ENCODE data around the gene STX5. TPM values are rescaled to one million over a fixed set of nuclear protein-coding genes. Genes with fewer than 3 reads are reported as not detected.
"Not testable (repeated sequence)": the region's sequence is repeated elsewhere in the genome, so short reads cannot be mapped to it uniquely, and the experiment has no call there.

Gene STX5
- total RNA-seq, 1 experiment from 2014 or later: 80.6 TPM

- DNase-seq (ENCODE audit: low spot score): peak; percentile 99
Observed at GRCh38 chr11:62787005-62787759, 44.7 kb downstream of the STX5 start, which contains the start of gene TMEM179B. TSS of gene TMEM179B (plus strand) at chr11:62787402. CDS start at chr11:62787432, 30 bp downstream.

DNA sequence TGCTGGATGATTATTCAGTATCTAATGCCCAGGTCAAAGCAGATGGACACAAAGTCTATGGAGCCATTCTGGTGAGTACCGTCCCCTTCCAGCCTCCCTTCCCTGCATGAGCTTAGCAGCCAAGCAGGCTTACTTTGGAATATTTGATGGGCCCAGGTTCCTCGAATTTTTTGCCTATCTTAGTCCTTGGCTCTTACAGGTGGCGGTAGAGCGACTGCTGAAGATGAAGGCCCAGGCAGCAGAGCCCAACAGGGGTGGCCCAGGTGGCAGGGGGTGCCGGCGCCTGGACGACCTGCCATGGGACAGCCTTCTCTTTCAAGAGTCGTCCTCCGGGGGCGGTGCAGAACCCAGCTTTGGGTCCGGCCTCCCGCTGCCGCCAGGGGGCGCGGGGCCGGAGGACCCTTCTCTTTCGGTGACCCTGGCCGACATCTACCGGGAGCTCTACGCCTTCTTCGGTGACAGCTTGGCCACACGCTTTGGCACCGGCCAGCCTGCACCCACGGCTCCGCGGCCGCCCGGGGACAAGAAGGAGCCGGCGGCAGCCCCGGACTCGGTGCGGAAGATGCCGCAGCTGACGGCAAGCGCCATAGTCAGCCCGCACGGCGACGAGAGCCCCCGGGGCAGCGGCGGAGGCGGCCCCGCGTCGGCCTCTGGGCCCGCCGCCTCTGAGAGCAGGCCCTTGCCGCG is 45.4 kb downstream of the STX5 start:
- peak; percentile 94 for DNase-seq (ENCODE audit: low spot score)

DNA sequence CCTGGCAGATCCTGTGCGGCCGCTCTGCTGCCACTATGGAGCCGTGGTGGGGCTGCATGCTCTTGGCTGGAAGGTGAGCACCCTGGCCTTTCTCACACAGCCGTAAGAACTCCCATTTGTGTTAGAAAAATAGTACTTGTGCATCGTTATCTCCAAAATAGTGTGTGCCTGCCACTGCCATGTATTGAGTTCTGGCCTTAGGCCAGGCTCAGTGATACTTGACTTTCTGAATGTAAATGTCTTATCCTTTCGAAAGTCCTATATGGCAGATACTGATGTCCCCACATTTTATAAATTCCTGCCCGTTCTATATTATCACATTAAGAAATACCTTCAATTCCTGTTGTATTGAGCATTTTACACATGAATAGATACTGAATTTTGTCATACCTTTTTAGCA is 49.1 kb downstream of the STX5 start:
- DNase-seq (ENCODE audit: low spot score): no peak

DNA sequence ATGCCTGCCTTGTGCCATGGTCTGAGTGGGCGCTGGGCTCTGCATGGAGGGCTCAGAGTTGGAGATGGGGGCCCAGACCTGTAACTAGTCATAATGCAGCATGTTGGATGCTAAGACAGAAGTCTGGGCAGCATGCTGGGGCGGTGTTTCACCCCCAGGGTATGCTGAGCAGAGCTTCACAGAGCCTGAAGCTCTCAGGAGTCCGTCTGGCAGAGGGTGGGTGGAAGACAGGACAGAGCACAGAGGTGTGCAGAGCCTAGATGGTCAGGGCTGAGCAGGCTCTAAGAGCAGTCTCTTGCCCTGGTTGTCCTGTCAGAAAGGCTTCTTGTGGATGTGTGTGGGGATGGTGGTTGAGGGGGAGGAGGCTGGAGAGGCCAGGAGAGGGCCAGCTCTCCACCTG is 53.4 kb downstream of the STX5 start:
- no peak for DNase-seq (ENCODE audit: low spot score)

DNA sequence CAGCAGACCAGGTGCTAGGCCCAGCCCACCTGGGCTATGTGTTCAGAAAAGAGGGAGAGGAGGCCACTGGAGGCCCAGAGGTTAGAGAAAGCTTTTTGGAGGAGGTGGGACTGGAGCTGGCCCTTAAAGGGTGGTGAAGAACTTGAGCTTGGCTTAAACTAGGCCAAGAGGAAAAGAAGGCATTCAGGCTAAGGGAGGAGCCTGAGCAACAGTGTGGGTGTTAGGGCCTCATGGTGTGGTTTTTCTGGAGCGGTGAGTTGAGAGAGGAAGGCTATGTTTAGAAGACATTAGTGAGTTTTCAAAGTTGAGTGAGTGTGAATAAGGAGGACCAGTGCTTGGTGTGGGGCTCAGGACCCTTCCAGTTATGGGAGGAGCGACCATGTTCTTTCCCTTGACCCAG is 54.5 kb downstream of the STX5 start:
- DNase-seq (ENCODE audit: low spot score): no peak

DNA sequence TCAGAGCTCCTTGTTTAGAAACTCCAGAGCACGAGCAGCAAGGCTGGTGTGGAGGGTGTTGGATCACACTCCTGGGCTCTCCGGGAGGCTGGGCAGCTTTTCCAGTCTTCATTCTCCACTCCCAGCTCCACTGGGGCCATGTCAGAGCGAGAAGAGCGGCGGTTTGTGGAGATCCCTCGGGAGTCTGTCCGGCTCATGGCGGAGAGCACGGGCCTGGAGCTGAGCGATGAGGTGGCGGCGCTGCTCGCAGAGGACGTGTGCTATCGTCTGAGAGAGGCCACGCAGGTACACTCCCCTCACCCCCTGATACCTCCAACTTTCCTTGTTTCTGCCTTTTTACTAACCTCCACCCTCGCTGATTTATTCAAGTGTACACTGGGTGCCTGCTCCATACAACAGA is 56.2 kb downstream of the STX5 start:
- no peak for DNase-seq (ENCODE audit: low spot score)

- no peak for DNase-seq (ENCODE audit: low spot score)
Observed at GRCh38 chr11:62774407-62774806, 57.4 kb downstream of the STX5 start.

DNA sequence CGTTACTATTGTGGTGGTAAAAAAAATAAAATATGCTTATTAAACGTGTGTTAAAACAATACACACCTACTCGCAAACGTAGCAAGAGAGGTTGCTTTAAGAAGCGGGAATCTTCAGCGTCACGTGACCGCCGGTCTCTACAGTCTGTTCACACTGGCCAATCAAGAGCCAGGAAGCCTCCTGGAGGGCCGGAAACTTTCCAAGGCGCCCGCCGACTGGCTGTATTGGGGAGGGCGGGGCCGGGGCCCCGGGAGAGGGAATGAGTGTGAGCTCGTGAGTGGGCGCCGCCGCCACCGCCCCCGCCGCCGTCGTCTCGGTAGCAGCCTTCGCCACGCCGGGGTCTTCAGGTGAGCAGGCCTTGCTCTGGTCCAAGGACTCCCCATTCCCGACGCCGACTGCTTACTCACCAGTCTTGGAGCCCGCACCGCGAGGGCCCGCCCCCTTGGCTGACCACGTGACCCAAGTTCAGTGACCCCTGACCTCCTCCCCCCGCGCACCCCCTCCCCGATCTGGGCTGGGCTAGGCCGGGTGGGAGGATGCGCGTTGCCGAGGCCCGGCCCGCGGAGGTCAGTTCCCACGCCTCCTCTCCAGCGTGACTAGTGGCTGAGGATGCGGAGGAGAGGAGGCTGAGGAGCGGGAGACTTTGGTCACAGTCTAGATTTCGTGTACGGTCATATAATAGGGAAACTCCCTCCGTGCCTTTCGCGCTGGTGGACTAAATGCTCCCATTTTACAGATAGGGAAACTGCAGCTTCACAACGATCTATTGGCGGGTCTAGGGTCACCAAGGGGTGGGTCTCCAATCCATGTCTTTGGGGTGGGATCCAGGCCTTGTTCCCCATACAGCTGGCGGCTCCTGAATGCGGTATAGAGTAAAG is 60.5 kb downstream of the STX5 start, which contains the start of gene TAF6L:
Gene TAF6L (plus strand): TSS at position 253 of the 878 bp plus-strand sequence. CDS start 4,388 bp downstream, outside the sequence.
- DNase-seq (ENCODE audit: low spot score): peak; percentile 100

- no peak for DNase-seq (ENCODE audit: low spot score)
Observed at GRCh38 chr11:62770778-62771143, 61.1 kb downstream of the STX5 start.

GRCh38 chr11:62760867-62761227 is 71.0 kb downstream of the STX5 start:
- DNase-seq (ENCODE audit: low spot score): not testable (repeated sequence)

DNA sequence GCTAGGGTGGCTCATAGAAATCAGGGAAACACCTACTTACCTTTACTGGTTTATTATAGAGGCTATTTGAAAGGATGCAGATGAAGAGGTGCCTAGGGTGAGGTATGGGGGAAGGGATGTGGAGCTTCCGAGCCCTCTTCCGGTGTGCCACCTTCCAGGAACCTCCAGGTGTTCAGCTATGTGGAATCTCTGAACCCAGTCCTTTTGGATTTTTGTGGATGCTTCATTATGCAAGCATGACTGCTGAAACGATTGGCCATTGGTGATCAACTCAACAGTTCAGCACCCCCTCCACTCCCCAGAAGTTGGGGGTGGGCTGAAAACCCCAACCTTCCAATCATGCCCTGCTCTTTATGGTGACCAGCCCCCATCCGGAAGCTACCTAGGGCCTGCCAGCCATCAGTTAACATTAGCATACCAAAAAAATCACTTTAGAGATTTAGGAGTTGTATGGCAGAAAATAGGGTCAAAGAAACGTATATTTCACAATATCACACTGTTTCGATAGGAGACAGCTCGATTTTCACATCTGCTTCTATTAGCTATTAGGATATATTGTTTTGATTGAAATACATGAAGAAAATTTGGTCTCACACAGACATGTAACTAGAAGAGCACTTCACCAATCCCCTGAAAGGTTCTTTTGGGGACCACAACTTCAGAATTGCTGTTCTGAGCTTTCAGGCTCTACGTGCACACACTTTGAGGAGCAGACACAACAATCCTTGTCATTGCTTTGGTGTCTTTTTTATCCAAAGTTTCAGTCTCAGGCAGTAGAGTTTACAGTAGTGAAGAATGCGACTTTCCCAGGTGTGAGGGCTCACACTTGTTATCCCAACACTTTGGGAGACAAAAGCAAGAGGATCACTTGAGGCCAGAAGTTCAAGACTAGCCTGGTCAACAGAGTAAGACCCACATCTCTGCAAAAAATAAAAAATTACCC is 73.7 kb downstream of the STX5 start:
- DNase-seq (ENCODE audit: low spot score): no peak

Small RNAs within 50 kb of the gene (small RNA-seq; reads per million reads assigned to genes)
- gene MIR6514: not detected
- not detected for gene RF00099
- not detected for gene RNU6-118P
- gene SNORD22: not detected
- not detected for gene SNORD26
- gene SNORD27: not detected
- gene SNORD28: not detected
- gene SNORD30: 54.9 reads per million, percentile 96 among the genes with 10 or more reads in this experiment

Other genes with a start within 250 kb of the STX5 start
- gene TUT1, start 240.5 kb downstream of the STX5 start, total RNA-seq (2014; rRNA removed; shearing (Covaris generic)): 19.3 and 25.1 TPM in 2 replicates
- gene MTA2, start 230.2 kb downstream of the STX5 start, total RNA-seq (2014; rRNA removed; shearing (Covaris generic)): 223 and 229 TPM in 2 replicates
- 72.3 and 72.5 TPM in 2 replicates for gene EML3, start 219.3 kb downstream of the STX5 start, total RNA-seq (2014; rRNA removed; shearing (Covaris generic))
- gene ROM1, start 218.8 kb downstream of the STX5 start, total RNA-seq (2014; rRNA removed; shearing (Covaris generic)): 10.9 and 13.6 TPM in 2 replicates
- gene B3GAT3, start 210.1 kb downstream of the STX5 start, total RNA-seq (2014; rRNA removed; shearing (Covaris generic)): 63.1 and 82.8 TPM in 2 replicates
- gene GANAB, start 185.4 kb downstream of the STX5 start, total RNA-seq (2014; rRNA removed; shearing (Covaris generic)): 257 and 314 TPM in 2 replicates
- 44.6 and 47.4 TPM in 2 replicates for gene INTS5, start 178.7 kb downstream of the STX5 start, total RNA-seq (2014; rRNA removed; shearing (Covaris generic))
- 272 and 322 TPM in 2 replicates for gene C11orf98, start 166.8 kb downstream of the STX5 start, total RNA-seq (2014; rRNA removed; shearing (Covaris generic))
- 24.5 and 25.2 TPM in 2 replicates for gene CSKMT, start 166.7 kb downstream of the STX5 start, total RNA-seq (2014; rRNA removed; shearing (Covaris generic))
- gene UQCC3, start 160.4 kb downstream of the STX5 start, total RNA-seq (2014; rRNA removed; shearing (Covaris generic)): 124 and 141 TPM in 2 replicates
- gene LBHD1, start 159.8 kb downstream of the STX5 start, total RNA-seq (2014; rRNA removed; shearing (Covaris generic)): 11.3 and 13.3 TPM in 2 replicates
- gene UBXN1, start 153.0 kb downstream of the STX5 start, total RNA-seq (2014; rRNA removed; shearing (Covaris generic)): 247 and 265 TPM in 2 replicates
- gene LRRN4CL, start 142.5 kb downstream of the STX5 start, total RNA-seq (2014; rRNA removed; shearing (Covaris generic)): 0.50 TPM in 1 of 2 replicates, not detected in the other
- 147 and 161 TPM in 2 replicates for gene BSCL2, start 124.6 kb downstream of the STX5 start, total RNA-seq (2014; rRNA removed; shearing (Covaris generic))
- not detected in 2 replicates for gene GNG3, start 124.4 kb downstream of the STX5 start, total RNA-seq (2014; rRNA removed; shearing (Covaris generic))
- 12.2 and 12.3 TPM in 2 replicates for gene HNRNPUL2, start 104.6 kb downstream of the STX5 start, total RNA-seq (2014; rRNA removed; shearing (Covaris generic))
- gene TTC9C, start 103.6 kb downstream of the STX5 start, total RNA-seq (2014; rRNA removed; shearing (Covaris generic)): 32.4 and 45.5 TPM in 2 replicates
- 10.6 and 13.1 TPM in 2 replicates for gene ZBTB3, start 77.9 kb downstream of the STX5 start, total RNA-seq (2014; rRNA removed; shearing (Covaris generic))
- gene POLR2G, start 70.5 kb downstream of the STX5 start, total RNA-seq (2014; rRNA removed; shearing (Covaris generic)): 138 and 141 TPM in 2 replicates
- gene TAF6L, start 60.7 kb downstream of the STX5 start, total RNA-seq (2014; rRNA removed; shearing (Covaris generic)): 57.9 and 71.7 TPM in 2 replicates
- gene TMEM179B, start 44.6 kb downstream of the STX5 start, total RNA-seq (2014; rRNA removed; shearing (Covaris generic)): 87.6 and 114 TPM in 2 replicates
- gene TMEM223, start 40.0 kb downstream of the STX5 start, total RNA-seq (2014; rRNA removed; shearing (Covaris generic)): 77.3 and 79.3 TPM in 2 replicates
- gene NXF1, start 26.6 kb downstream of the STX5 start, total RNA-seq (2014; rRNA removed; shearing (Covaris generic)): 24.4 and 31.7 TPM in 2 replicates
- gene TEX54, start 790 bp upstream of the STX5 start, total RNA-seq (2014; rRNA removed; shearing (Covaris generic)): 0.61 TPM in 1 of 2 replicates, not detected in the other
- 183 and 191 TPM in 2 replicates for gene WDR74, start 7.5 kb upstream of the STX5 start, total RNA-seq (2014; rRNA removed; shearing (Covaris generic))
- 418 and 438 TPM in 2 replicates for gene SLC3A2, start 48.8 kb upstream of the STX5 start, total RNA-seq (2014; rRNA removed; shearing (Covaris generic))
- 0.18 TPM in 1 of 2 replicates, not detected in the other for gene CHRM1, start 89.3 kb upstream of the STX5 start, total RNA-seq (2014; rRNA removed; shearing (Covaris generic))
- gene SLC22A6, start 152.9 kb upstream of the STX5 start, total RNA-seq (2014; rRNA removed; shearing (Covaris generic)): not detected in 2 replicates
- not detected in 2 replicates for gene SLC22A8, start 183.8 kb upstream of the STX5 start, total RNA-seq (2014; rRNA removed; shearing (Covaris generic))

Measured in HT-29 (cell line).